ENCODE results near the gene NOC4L. TPM values are rescaled to one million over a fixed set of nuclear protein-coding genes. Genes with fewer than 3 reads are reported as not detected.

Gene NOC4L
- total and polyA plus RNA-seq, 4 experiments from 2014 or later, result 13.9 to 26.0 (median 17.7) TPM

GRCh38 chr12:132165584-132165983 is 21.3 kb downstream of the NOC4L start:
- no peak overlapping the region for H3K27ac ChIP-seq (ENCODE audit: low read depth, low read length)
- intact Hi-C loops (cut with micrococcal nuclease), result no loop called here
- Mint-ChIP-seq H3K9me3 (no peaks in the 10 kb centered on the region), H3K4me1 (peaks cover 10 to 20% (median 15%) of the 10 kb centered on the region in 4 donors), H3K27ac (no peak overlapping the region), H3K36me3 (no peaks in the 10 kb centered on the region), H3K4me3 (no peak overlapping the region), H3K27me3 (no peaks in the 10 kb centered on the region)
- ChIA-PET CTCF (ENCODE audit: partially characterized antibody) (no interaction called here), POLR2A (ENCODE audit: partially characterized antibody) (no interaction called here)
- H3K36me3 ChIP-seq (ENCODE audit: insufficient read depth, low read length), result no peaks in the 10 kb centered on the region
- peaks cover 26% of the 10 kb centered on the region for H3K4me1 ChIP-seq (ENCODE audit: insufficient read depth, low read length)
- no peaks in the 10 kb centered on the region for H3K9me3 ChIP-seq (ENCODE audit: control insufficient read depth in 1 of 2, low read length in 2 of 2)
- no peak for DNase-seq
- H3K4me3 ChIP-seq (ENCODE audit: low read length in 2 of 2), result no peak overlapping the region
- no peaks in the 10 kb centered on the region for H3K27me3 ChIP-seq (ENCODE audit: insufficient read depth, low read length)

DNA sequence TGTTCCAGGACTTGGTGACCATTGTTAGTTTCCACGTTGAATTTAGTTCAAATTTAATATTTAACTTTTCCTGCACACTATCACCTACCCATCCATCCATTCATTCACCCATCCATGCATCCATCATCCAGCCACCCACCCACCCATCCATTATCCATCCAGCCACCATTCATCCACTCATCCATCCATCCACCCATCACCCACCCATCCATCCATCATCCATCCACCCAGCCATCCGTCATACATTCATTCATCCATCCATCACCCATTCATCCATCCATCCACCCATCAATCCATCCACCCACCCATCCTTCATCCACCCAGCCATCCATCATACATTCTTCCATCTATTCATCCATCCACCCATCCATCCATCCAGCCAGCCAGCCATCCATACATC is 21.8 kb downstream of the NOC4L start:
- Mint-ChIP-seq H3K36me3 (no peaks in the 10 kb centered on the region), H3K4me1 (peaks cover 10 to 20% (median 15%) of the 10 kb centered on the region in 4 donors), H3K27me3 (no peaks in the 10 kb centered on the region), H3K4me3 (no peak overlapping the region), H3K9me3 (no peaks in the 10 kb centered on the region), H3K27ac (peak overlapping the region in 1 of 7 donors; percentile 17)
- H3K36me3 ChIP-seq (ENCODE audit: insufficient read depth, low read length), result no peaks in the 10 kb centered on the region
- CTCF ChIA-PET (ENCODE audit: partially characterized antibody), result no interaction called here
- intact Hi-C loops (cut with micrococcal nuclease), result no loop called here
- H3K9me3 ChIP-seq (ENCODE audit: control insufficient read depth in 1 of 2, low read length in 2 of 2), result no peaks in the 10 kb centered on the region
- no peaks in the 10 kb centered on the region for H3K27me3 ChIP-seq (ENCODE audit: insufficient read depth, low read length)
- no peak overlapping the region for H3K4me3 ChIP-seq (ENCODE audit: low read length in 2 of 2)
- POLR2A ChIA-PET (ENCODE audit: partially characterized antibody), result no interaction called here
- DNase-seq, result no peak
- H3K27ac ChIP-seq (ENCODE audit: low read depth, low read length), result no peak overlapping the region
- H3K4me1 ChIP-seq (ENCODE audit: insufficient read depth, low read length), result peaks cover 26% of the 10 kb centered on the region

- Histone ChIP-seq H3K4me1 (ENCODE audit: insufficient read depth, low read length) (peaks cover 25% of the 10 kb centered on the region), H3K27me3 (ENCODE audit: insufficient read depth, low read length) (no peaks in the 10 kb centered on the region), H3K9me3 (ENCODE audit: control insufficient read depth in 1 of 2, low read length in 2 of 2) (no peaks in the 10 kb centered on the region), H3K27ac (ENCODE audit: low read depth, low read length) (no peak overlapping the region), H3K4me3 (ENCODE audit: low read length in 2 of 2) (no peak overlapping the region), H3K36me3 (ENCODE audit: insufficient read depth, low read length) (no peaks in the 10 kb centered on the region)
- Mint-ChIP-seq H3K36me3 (no peaks in the 10 kb centered on the region), H3K27me3 (no peaks in the 10 kb centered on the region), H3K4me1 (peaks cover 10 to 20% (median 15%) of the 10 kb centered on the region in 4 donors), H3K9me3 (no peaks in the 10 kb centered on the region), H3K4me3 (no peak overlapping the region), H3K27ac (peak overlapping the region in 1 of 7 donors; percentile 35)
- POLR2A ChIA-PET (ENCODE audit: partially characterized antibody), result interaction anchor here (0.6 to 1.3 kb wide), 2 partner anchors 19 to 74 kb away, joined by 3 read pairs; no protein-coding TSS in a partner anchor
- DNase-seq, result peak in 1 of 5 donors; percentile 21
- intact Hi-C loops (cut with micrococcal nuclease), result no loop called here
- CTCF ChIA-PET (ENCODE audit: partially characterized antibody), result no interaction called here
Measured at GRCh38 chr12:132166801-132167591, 22.7 kb downstream of the NOC4L start.

GRCh38 chr12:132167611-132168310 is 23.5 kb downstream of the NOC4L start:
- Mint-ChIP-seq H3K27me3 (no peaks in the 10 kb centered on the region), H3K9me3 (no peaks in the 10 kb centered on the region), H3K27ac (peak overlapping the region in 1 of 7 donors; percentile 35), H3K4me1 (peaks cover 8 to 23% (median 15%) of the 10 kb centered on the region in 4 donors), H3K36me3 (no peaks in the 10 kb centered on the region), H3K4me3 (no peak overlapping the region)
- no peaks in the 10 kb centered on the region for H3K27me3 ChIP-seq (ENCODE audit: insufficient read depth, low read length)
- POLR2A ChIA-PET (ENCODE audit: partially characterized antibody), result interaction anchor here (0.6 to 1.3 kb wide), 2 partner anchors 18 to 75 kb away, joined by 3 read pairs; no protein-coding TSS in a partner anchor
- peak in 1 of 5 donors; percentile 20 for DNase-seq
- no peak overlapping the region for H3K4me3 ChIP-seq (ENCODE audit: low read length in 2 of 2)
- no peaks in the 10 kb centered on the region for H3K9me3 ChIP-seq (ENCODE audit: control insufficient read depth in 1 of 2, low read length in 2 of 2)
- H3K27ac ChIP-seq (ENCODE audit: low read depth, low read length), result no peak overlapping the region
- CTCF ChIA-PET (ENCODE audit: partially characterized antibody), result no interaction called here
- intact Hi-C loops (cut with micrococcal nuclease), result no loop called here
- no peaks in the 10 kb centered on the region for H3K36me3 ChIP-seq (ENCODE audit: insufficient read depth, low read length)
- H3K4me1 ChIP-seq (ENCODE audit: insufficient read depth, low read length), result peaks cover 20% of the 10 kb centered on the region

DNA sequence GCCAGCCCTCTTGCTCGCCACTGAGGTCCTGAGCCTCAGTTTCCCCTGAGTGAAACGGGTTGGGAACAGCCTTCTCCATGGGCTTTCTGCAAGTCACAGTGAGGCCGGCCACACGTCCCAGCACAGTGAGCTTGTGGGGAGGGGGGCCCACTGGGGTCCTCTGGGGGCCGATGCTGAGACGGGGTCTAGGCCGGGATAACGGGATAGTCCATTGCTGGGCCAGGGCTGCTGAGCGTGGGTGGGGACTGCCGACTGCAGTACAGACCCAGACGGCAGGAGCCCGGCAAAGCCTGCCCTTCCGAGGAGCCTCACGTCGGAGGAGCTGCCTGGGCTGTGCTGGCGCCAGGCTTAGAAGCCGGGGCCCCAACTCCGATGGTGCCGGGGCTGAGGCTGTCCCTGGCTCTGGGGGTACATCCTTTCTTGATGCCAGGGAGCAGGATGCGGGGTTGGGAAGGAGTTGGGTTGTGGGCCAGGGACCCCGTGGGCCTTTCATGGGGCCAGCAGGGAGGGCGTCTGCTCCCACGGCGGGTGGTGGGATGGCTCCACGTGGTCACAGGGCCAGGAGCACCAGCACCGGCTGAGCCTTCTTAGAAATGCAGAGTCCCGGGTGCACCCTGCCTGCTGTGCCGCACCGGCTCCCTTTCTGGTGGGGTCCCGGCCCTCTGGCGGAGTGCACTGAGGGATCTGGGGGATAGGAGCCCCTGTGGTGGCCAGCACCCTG is 24.2 kb downstream of the NOC4L start:
- Mint-ChIP-seq H3K4me1 (peaks cover 9 to 24% (median 16%) of the 10 kb centered on the region in 4 donors), H3K36me3 (no peaks in the 10 kb centered on the region), H3K27me3 (peaks cover 2 to 5% of the 10 kb centered on the region in 2 donors), H3K27ac (no peak overlapping the region), H3K4me3 (no peak overlapping the region), H3K9me3 (peaks cover 0 to 1% (median 0%) of the 10 kb centered on the region in 8 donors)
- H3K9me3 ChIP-seq (ENCODE audit: control insufficient read depth in 1 of 2, low read length in 2 of 2), result no peaks in the 10 kb centered on the region
- no peak overlapping the region for H3K27ac ChIP-seq (ENCODE audit: low read depth, low read length)
- CTCF ChIA-PET (ENCODE audit: partially characterized antibody), result no interaction called here
- H3K4me3 ChIP-seq (ENCODE audit: low read length in 2 of 2), result no peak overlapping the region
- H3K4me1 ChIP-seq (ENCODE audit: insufficient read depth, low read length), result peaks cover 20% of the 10 kb centered on the region
- DNase-seq, result peak in 1 of 5 donors; percentile 25
- H3K27me3 ChIP-seq (ENCODE audit: insufficient read depth, low read length), result no peaks in the 10 kb centered on the region
- no peaks in the 10 kb centered on the region for H3K36me3 ChIP-seq (ENCODE audit: insufficient read depth, low read length)
- intact Hi-C loops (cut with micrococcal nuclease), result no loop called here
- POLR2A ChIA-PET (ENCODE audit: partially characterized antibody), result interaction anchor here (1.3 kb wide), 1 partner anchor 17 kb away, joined by 3 read pairs; no protein-coding TSS in a partner anchor

- intact Hi-C loops (cut with micrococcal nuclease), result no loop called here
- Mint-ChIP-seq H3K27me3 (peaks cover 2 to 5% of the 10 kb centered on the region in 2 donors), H3K9me3 (peaks cover 0 to 1% (median 0%) of the 10 kb centered on the region in 8 donors), H3K4me1 (peaks cover 5 to 19% (median 12%) of the 10 kb centered on the region in 4 donors), H3K27ac (no peak overlapping the region), H3K36me3 (no peaks in the 10 kb centered on the region), H3K4me3 (no peak overlapping the region)
- Histone ChIP-seq H3K9me3 (ENCODE audit: control insufficient read depth in 1 of 2, low read length in 2 of 2) (no peaks in the 10 kb centered on the region), H3K4me1 (ENCODE audit: insufficient read depth, low read length) (peaks cover 22% of the 10 kb centered on the region), H3K27ac (ENCODE audit: low read depth, low read length) (no peak overlapping the region), H3K4me3 (ENCODE audit: low read length in 2 of 2) (no peak overlapping the region), H3K27me3 (ENCODE audit: insufficient read depth, low read length) (no peaks in the 10 kb centered on the region), H3K36me3 (ENCODE audit: insufficient read depth, low read length) (no peaks in the 10 kb centered on the region)
- DNase-seq, result peak in 1 of 5 donors; percentile 2
- ChIA-PET POLR2A (ENCODE audit: partially characterized antibody) (no interaction called here), CTCF (ENCODE audit: partially characterized antibody) (no interaction called here)
Measured at GRCh38 chr12:132169376-132169775, 25.1 kb downstream of the NOC4L start.

All from CD4-positive, alpha-beta memory T cell (primary cell).